HepG2 (cell line): ENCODE results near the gene TXNL4A. TPM values are rescaled to one million over a fixed set of nuclear protein-coding genes. Genes with fewer than 3 reads are reported as not detected.
A peak's percentile ranks its signal among the peaks of the same experiment; 100 is the strongest.

Experiments used
- CREM ChIP-seq, 2 experiments: sonication (generic) in 1 of 2; formaldehyde crosslinking in 1 of 2; IDR thresholded peaks; 2 replicates each; pipeline versions ENCODE4 v1.4.0 to v1.6.1; 2016 to 2020; ENCODE audit warnings: antibody characterized with exemption in 1 of 2, mild to moderate bottlenecking in 1 of 2, missing genetic modification reagents in 1 of 2
- ELF3 ChIP-seq: IDR thresholded peaks from 2 replicates; pipeline ENCODE4 v1.6.1; 2016; ENCODE audit warnings: missing genetic modification reagents, missing compliant biosample characterization
- ETV6 ChIP-seq: sonication (generic); formaldehyde crosslinking; conservative IDR thresholded peaks from 2 replicates; pipeline ENCODE4 v1.4.0; 2020; ENCODE audit warnings: missing genetic modification reagents
- NFYB ChIP-seq: sonication (generic); formaldehyde crosslinking; IDR thresholded peaks from 2 replicates; pipeline ENCODE4 v1.4.0; 2020; ENCODE audit warnings: missing genetic modification reagents
- NRL ChIP-seq: sonication (generic); formaldehyde crosslinking; IDR thresholded peaks from 2 replicates; pipeline ENCODE4 v1.5.0; 2020; ENCODE audit warnings: missing genetic modification reagents, mild to moderate bottlenecking, moderate library complexity, borderline replicate concordance
- RAD21 ChIP-seq: fragments of 450-650 bp; formaldehyde crosslinking; IDR thresholded peaks from 2 replicates; pipeline ENCODE4 v1.5.0; 2020; ENCODE audit warnings: mild to moderate bottlenecking
- RXRA ChIP-seq: sonication (generic); formaldehyde crosslinking; IDR thresholded peaks from 2 replicates; pipeline ENCODE4 v1.5.1; 2020; ENCODE audit warnings: missing genetic modification reagents
- TMF1 ChIP-seq: sonication (generic); formaldehyde crosslinking; IDR thresholded peaks from 2 replicates; pipeline ENCODE4 v1.8.1; 2022; ENCODE audit warnings: low read depth, missing genetic modification reagents
- ZFY ChIP-seq: sonication (generic); formaldehyde crosslinking; IDR thresholded peaks from 2 replicates; pipeline ENCODE4 v1.4.0; 2020; ENCODE audit warnings: missing genetic modification reagents
- ZNF24 ChIP-seq: fragments of 450-650 bp; IDR thresholded peaks from 2 replicates; pipeline ENCODE4 v1.6.1; 2017; ENCODE audit warnings: antibody characterized with exemption, mild to moderate bottlenecking
- polyA plus RNA-seq, 8 experiments: library from polyadenylated mRNA; depleted of rRNA in 3 of 8; stranded (reverse) in 7 of 8; unstranded in 1 of 8; fragments of >200 nt; fragmentation: Illumina TruSeq in 4 of 8; extraction: Trizol in 4 of 8; gene quantifications; 2 replicates each; pipeline versions ENCODE4 v1.2.1 to v1.2.3, GENCODE V29; 2011 to 2016; ENCODE audit warnings: low read depth in 4 of 8, missing spikeins in 1 of 8, mixed read lengths in 1 of 8; ENCODE audit not compliant: insufficient read depth in 1 of 8
- total RNA-seq, 5 experiments: library from RNA; depleted of rRNA; stranded (reverse); fragments of >200 nt; fragmentation: Illumina TruSeq; extraction: Trizol; gene quantifications; 2 replicates each; pipeline ENCODE4 v1.2.3, GENCODE V29; 2016; ENCODE audit warnings: low read depth in 1 of 5
- TF ChIP-seq, protein P1 (sequence below): sonication (generic); formaldehyde crosslinking; IDR thresholded peaks from 2 replicates; pipeline ENCODE4 v1.4.0; 2020; ENCODE audit warnings: mild to moderate bottlenecking, missing genetic modification reagents
- TF ChIP-seq, protein P2 (sequence below): sonication (generic); formaldehyde crosslinking; IDR thresholded peaks from 2 replicates; pipeline ENCODE4 v1.4.0; 2020; ENCODE audit warnings: missing genetic modification reagents, borderline replicate concordance
- TF ChIP-seq, protein P3 (sequence below): sonication (generic); formaldehyde crosslinking; IDR thresholded peaks from 2 replicates; pipeline ENCODE4 v1.4.0; 2020; ENCODE audit warnings: missing genetic modification reagents
- TF ChIP-seq, protein P4 (sequence below): sonication (generic); formaldehyde crosslinking; IDR thresholded peaks from 2 replicates; pipeline ENCODE4 v1.8.1; 2023; ENCODE audit warnings: mild to moderate bottlenecking, missing genetic modification reagents
- TF ChIP-seq, protein P5 (sequence below): sonication (generic); formaldehyde crosslinking; IDR thresholded peaks from 2 replicates; pipeline ENCODE4 v1.4.0; 2020; ENCODE audit warnings: missing genetic modification reagents
- TF ChIP-seq, protein P6 (sequence below): sonication (generic); formaldehyde crosslinking; IDR thresholded peaks from 2 replicates; pipeline ENCODE4 v1.9.0; 2021; ENCODE audit warnings: missing genetic modification reagents, mild to moderate bottlenecking, borderline replicate concordance

Gene TXNL4A
- total and polyA plus RNA-seq, 2 of the 13 experiments (the other 11 are each of a cell fraction or from before 2014, with no cell fraction given): 172 to 202 TPM

DNA sequence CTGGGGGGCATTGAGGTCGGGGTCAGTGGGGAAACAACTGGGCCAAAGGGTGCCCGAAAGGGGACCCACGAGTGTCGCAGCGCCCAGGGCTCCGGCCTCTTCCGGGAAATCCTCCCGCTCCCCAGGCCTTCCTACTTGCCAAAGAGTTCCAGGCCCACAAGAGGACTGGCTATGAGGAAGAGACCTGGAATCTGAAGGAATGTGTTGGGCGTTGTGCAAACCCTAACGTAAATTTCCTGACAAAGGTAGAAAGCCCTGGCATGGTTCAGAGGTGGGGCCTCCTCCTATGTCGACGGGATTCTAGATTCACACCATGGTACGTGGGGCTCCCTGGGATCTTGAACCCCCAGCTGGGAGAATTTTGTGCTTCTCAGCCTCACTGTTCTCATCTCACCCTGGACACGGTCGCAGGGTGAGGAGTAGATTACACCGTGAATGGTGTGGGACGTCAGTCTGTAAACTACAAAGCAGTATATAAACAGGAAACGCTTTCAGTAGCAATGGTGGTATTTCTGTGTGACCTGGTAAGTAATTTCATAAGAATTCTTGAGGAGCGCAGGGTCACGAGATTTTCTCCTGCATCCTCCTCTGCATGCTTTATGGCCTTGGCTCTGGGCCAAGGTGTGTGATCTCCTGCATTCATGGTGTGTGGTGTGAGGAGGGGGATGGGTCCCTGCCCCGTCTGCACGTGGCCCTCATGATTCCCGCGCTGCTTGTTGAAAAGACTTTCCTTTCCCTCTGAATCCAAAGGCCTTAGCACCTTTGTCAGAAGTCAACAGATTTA is 23.1 kb downstream of the TXNL4A start (continued):
- TF ChIP-seq, protein P1, sequence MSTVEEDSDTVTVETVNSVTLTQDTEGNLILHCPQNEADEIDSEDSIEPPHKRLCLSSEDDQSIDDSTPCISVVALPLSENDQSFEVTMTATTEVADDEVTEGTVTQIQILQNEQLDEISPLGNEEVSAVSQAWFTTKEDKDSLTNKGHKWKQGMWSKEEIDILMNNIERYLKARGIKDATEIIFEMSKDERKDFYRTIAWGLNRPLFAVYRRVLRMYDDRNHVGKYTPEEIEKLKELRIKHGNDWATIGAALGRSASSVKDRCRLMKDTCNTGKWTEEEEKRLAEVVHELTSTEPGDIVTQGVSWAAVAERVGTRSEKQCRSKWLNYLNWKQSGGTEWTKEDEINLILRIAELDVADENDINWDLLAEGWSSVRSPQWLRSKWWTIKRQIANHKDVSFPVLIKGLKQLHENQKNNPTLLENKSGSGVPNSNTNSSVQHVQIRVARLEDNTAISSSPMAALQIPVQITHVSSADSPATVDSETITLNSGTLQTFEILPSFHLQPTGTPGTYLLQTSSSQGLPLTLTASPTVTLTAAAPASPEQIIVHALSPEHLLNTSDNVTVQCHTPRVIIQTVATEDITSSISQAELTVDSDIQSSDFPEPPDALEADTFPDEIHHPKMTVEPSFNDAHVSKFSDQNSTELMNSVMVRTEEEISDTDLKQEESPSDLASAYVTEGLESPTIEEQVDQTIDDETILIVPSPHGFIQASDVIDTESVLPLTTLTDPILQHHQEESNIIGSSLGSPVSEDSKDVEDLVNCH (CRISPR knock-in tag): no peak
- TF ChIP-seq, protein P2, sequence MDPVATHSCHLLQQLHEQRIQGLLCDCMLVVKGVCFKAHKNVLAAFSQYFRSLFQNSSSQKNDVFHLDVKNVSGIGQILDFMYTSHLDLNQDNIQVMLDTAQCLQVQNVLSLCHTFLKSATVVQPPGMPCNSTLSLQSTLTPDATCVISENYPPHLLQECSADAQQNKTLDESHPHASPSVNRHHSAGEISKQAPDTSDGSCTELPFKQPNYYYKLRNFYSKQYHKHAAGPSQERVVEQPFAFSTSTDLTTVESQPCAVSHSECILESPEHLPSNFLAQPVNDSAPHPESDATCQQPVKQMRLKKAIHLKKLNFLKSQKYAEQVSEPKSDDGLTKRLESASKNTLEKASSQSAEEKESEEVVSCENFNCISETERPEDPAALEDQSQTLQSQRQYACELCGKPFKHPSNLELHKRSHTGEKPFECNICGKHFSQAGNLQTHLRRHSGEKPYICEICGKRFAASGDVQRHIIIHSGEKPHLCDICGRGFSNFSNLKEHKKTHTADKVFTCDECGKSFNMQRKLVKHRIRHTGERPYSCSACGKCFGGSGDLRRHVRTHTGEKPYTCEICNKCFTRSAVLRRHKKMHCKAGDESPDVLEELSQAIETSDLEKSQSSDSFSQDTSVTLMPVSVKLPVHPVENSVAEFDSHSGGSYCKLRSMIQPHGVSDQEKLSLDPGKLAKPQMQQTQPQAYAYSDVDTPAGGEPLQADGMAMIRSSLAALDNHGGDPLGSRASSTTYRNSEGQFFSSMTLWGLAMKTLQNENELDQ: no peak
- TF ChIP-seq ZFY (CRISPR knock-in tag) (peak; percentile 54), NRL (no peak), TMF1 (no peak), CREM (IDR thresholded peaks at IDR 0.05) (peak; percentile 18; the same call in 1 of the 2 replicates), CREM (CRISPR knock-in tag; IDR thresholded peaks at IDR 0.05) (no peak), ELF3 (peak; percentile 6; the same call in 1 of the 2 replicates), RAD21 (0 out of 2 replicates have a peak, but pooled peaks have one; percentile 13), RXRA (CRISPR knock-in tag) (peak; percentile 62; the same call in 1 of the 2 replicates), NFYB (CRISPR knock-in tag) (no peak), ZNF24 (no peak), ETV6 (CRISPR knock-in tag) (no peak)
- TF ChIP-seq, protein P3, sequence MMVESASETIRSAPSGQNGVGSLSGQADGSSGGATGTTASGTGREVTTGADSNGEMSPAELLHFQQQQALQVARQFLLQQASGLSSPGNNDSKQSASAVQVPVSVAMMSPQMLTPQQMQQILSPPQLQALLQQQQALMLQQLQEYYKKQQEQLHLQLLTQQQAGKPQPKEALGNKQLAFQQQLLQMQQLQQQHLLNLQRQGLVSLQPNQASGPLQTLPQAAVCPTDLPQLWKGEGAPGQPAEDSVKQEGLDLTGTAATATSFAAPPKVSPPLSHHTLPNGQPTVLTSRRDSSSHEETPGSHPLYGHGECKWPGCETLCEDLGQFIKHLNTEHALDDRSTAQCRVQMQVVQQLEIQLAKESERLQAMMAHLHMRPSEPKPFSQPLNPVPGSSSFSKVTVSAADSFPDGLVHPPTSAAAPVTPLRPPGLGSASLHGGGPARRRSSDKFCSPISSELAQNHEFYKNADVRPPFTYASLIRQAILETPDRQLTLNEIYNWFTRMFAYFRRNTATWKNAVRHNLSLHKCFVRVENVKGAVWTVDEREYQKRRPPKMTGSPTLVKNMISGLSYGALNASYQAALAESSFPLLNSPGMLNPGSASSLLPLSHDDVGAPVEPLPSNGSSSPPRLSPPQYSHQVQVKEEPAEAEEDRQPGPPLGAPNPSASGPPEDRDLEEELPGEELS: peak; percentile 53; the same call in 1 of the 2 replicates
- TF ChIP-seq, protein P4, sequence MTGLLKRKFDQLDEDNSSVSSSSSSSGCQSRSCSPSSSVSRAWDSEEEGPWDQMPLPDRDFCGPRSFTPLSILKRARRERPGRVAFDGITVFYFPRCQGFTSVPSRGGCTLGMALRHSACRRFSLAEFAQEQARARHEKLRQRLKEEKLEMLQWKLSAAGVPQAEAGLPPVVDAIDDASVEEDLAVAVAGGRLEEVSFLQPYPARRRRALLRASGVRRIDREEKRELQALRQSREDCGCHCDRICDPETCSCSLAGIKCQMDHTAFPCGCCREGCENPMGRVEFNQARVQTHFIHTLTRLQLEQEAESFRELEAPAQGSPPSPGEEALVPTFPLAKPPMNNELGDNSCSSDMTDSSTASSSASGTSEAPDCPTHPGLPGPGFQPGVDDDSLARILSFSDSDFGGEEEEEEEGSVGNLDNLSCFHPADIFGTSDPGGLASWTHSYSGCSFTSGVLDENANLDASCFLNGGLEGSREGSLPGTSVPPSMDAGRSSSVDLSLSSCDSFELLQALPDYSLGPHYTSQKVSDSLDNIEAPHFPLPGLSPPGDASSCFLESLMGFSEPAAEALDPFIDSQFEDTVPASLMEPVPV (CRISPR knock-in tag): 0 out of 2 replicates have a peak, but pooled peaks have one; percentile 43
- TF ChIP-seq, protein P5, sequence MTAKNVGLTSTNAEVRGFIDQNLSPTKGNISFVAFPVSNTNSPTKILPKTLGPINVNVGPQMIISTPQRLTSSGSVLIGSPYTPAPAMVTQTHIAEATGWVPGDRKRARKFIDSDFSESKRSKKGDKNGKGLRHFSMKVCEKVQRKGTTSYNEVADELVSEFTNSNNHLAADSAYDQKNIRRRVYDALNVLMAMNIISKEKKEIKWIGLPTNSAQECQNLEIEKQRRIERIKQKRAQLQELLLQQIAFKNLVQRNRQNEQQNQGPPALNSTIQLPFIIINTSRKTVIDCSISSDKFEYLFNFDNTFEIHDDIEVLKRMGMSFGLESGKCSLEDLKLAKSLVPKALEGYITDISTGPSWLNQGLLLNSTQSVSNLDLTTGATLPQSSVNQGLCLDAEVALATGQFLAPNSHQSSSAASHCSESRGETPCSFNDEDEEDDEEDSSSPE (CRISPR knock-in tag): peak; percentile 66; the same call in 1 of the 2 replicates
- TF ChIP-seq, protein P6, sequence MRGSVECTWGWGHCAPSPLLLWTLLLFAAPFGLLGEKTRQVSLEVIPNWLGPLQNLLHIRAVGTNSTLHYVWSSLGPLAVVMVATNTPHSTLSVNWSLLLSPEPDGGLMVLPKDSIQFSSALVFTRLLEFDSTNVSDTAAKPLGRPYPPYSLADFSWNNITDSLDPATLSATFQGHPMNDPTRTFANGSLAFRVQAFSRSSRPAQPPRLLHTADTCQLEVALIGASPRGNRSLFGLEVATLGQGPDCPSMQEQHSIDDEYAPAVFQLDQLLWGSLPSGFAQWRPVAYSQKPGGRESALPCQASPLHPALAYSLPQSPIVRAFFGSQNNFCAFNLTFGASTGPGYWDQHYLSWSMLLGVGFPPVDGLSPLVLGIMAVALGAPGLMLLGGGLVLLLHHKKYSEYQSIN (CRISPR knock-in tag): no peak
